Endodermal cell (in vitro differentiated cells): ENCODE data around the gene HS6ST3. TPM values are rescaled to one million over a fixed set of nuclear protein-coding genes. Genes with fewer than 3 reads are reported as not detected.

Experiments
- DNase-seq: peaks from one replicate; pipeline ENCODE4 v3.0.0-alpha.2; 2017
- H3K27ac ChIP-seq: 2 replicates; pipeline ENCODE4 v1.5.1; 2013; ENCODE audit warnings: mild to moderate bottlenecking, low read depth, low read length, moderate library complexity
- H3K27me3 ChIP-seq: 2 replicates; pipeline ENCODE4 v1.6.1; 2013; ENCODE audit warnings: mild to moderate bottlenecking, low read length, moderate library complexity; ENCODE audit not compliant: insufficient read depth, control insufficient read depth, poor library complexity, severe bottlenecking
- H3K36me3 ChIP-seq: 2 replicates; pipeline ENCODE4 v1.7.0; 2013; ENCODE audit warnings: mild to moderate bottlenecking, low read length, moderate library complexity; ENCODE audit not compliant: control insufficient read depth, insufficient read depth
- H3K4me1 ChIP-seq: one replicate; pipeline ENCODE4 v1.7.0; 2013; ENCODE audit warnings: low read length; ENCODE audit not compliant: control insufficient read depth, insufficient read depth
- H3K4me3 ChIP-seq: 2 replicates; pipeline ENCODE4 v1.5.1; 2013; ENCODE audit warnings: mild to moderate bottlenecking, low read length, moderate library complexity
- H3K9ac ChIP-seq: 2 replicates; pipeline ENCODE4 v1.6.1; 2013; ENCODE audit warnings: mild to moderate bottlenecking, low read length, moderate library complexity; ENCODE audit not compliant: poor library complexity, severe bottlenecking; ENCODE audit errors: extremely low read depth
- H3K9me3 ChIP-seq: 2 replicates; pipeline ENCODE4 v1.6.1; 2013; ENCODE audit warnings: mild to moderate bottlenecking, low read length, moderate library complexity; ENCODE audit not compliant: control insufficient read depth
- H3K27ac Mint-ChIP-seq: 2 replicates; pipeline ENCODE4 v1.8.0; 2020; ENCODE audit warnings: mixed read lengths
- H3K27me3 Mint-ChIP-seq: 2 replicates; pipeline ENCODE4 v1.8.0; 2021; ENCODE audit warnings: mild to moderate bottlenecking, mixed read lengths; ENCODE audit not compliant: insufficient read depth
- H3K36me3 Mint-ChIP-seq: 2 replicates; pipeline ENCODE4 v1.8.0; 2020; ENCODE audit warnings: low read depth, mixed read lengths
- H3K4me1 Mint-ChIP-seq: 2 replicates; pipeline ENCODE4 v1.8.0; 2020; ENCODE audit warnings: mixed read lengths
- H3K4me3 Mint-ChIP-seq: 2 replicates; pipeline ENCODE4 v1.8.0; 2020; ENCODE audit warnings: mild to moderate bottlenecking, moderate library complexity, mixed read lengths
- H3K9me3 Mint-ChIP-seq: 2 replicates; pipeline ENCODE4 v1.8.0; 2020; ENCODE audit warnings: mild to moderate bottlenecking, mixed read lengths
- WGBS, 2 experiments: methylation state at CpG; one replicate each; pipeline versions ENCODE4 v1.1.5 to v1.1.7; 2013; ENCODE audit warnings: missing lambda C conversion rate in 2 of 2, mixed read lengths in 1 of 2; ENCODE audit not compliant: insufficient coverage in 1 of 2, insufficient read length in 1 of 2; 5-methylcytosine and 5-hydroxymethylcytosine counted together
- total RNA-seq, 2 donors: library from RNA; stranded (reverse); fragmentation: NEBNext Ultra II Directional in 1 of 2; extraction: Animal tissue kit (Norgen Biotek cat#: 25700) in 1 of 2; gene quantifications; 2 replicates in 1 of 2; 3 replicates in 1 of 2; pipeline ENCODE4 v1.2.1, GENCODE V29; 2021
- TF ChIP-seq, protein P1 (sequence below): fragments of 200-600 bp; sonication (generic); conservative IDR thresholded peaks from 2 replicates; pipeline ENCODE4 v1.5.0; 2021; ENCODE audit warnings: antibody characterized with exemption, mild to moderate bottlenecking

HS6ST3 gene
- total RNA-seq, 2 donors from 2014 or later: 0.84 to 1.1 TPM

DNA sequence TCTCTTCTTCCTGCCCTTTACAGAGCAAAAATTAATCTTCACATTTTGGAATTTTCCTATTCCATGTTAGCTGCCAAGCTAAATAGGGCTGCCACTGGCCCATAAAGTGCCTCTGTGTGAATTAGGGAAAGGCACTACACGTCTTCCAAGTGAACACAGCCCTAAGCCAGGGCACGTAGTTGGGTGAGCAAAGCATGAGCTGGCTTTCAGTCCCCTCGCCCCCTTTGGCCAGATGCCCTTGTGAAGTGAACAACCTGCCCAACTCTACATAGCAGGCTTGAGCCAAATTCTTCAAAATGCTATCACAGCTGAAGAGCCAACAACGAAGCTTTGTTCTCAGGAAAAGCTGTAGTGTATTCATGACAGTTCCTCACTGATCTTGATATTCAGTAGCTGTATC, 691.2 kb downstream of the HS6ST3 start:
- no peak overlapping the region for H3K4me3 ChIP-seq
- Mint-ChIP-seq H3K27ac (no peak overlapping the region), H3K9me3 (peaks cover 23% of the 10 kb centered on the region), H3K4me3 (no peak overlapping the region), H3K4me1 (no peaks in the 10 kb centered on the region), H3K36me3 (no peaks in the 10 kb centered on the region), H3K27me3 (no peaks in the 10 kb centered on the region)
- H3K9me3 ChIP-seq: peaks cover 5% of the 10 kb centered on the region
- TF ChIP-seq, protein P1, sequence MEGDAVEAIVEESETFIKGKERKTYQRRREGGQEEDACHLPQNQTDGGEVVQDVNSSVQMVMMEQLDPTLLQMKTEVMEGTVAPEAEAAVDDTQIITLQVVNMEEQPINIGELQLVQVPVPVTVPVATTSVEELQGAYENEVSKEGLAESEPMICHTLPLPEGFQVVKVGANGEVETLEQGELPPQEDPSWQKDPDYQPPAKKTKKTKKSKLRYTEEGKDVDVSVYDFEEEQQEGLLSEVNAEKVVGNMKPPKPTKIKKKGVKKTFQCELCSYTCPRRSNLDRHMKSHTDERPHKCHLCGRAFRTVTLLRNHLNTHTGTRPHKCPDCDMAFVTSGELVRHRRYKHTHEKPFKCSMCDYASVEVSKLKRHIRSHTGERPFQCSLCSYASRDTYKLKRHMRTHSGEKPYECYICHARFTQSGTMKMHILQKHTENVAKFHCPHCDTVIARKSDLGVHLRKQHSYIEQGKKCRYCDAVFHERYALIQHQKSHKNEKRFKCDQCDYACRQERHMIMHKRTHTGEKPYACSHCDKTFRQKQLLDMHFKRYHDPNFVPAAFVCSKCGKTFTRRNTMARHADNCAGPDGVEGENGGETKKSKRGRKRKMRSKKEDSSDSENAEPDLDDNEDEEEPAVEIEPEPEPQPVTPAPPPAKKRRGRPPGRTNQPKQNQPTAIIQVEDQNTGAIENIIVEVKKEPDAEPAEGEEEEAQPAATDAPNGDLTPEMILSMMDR: no peak
- no peaks in the 10 kb centered on the region for H3K27me3 ChIP-seq
- H3K9ac ChIP-seq: no peak overlapping the region
- no peaks in the 10 kb centered on the region for H3K4me1 ChIP-seq
- H3K27ac ChIP-seq: no peak overlapping the region
- WGBS, 2 experiments: 79 to 90% methylated on average over 2 to 4 of the region's 4 CpGs
- no peaks in the 10 kb centered on the region for H3K36me3 ChIP-seq
- no peak for DNase-seq

DNA sequence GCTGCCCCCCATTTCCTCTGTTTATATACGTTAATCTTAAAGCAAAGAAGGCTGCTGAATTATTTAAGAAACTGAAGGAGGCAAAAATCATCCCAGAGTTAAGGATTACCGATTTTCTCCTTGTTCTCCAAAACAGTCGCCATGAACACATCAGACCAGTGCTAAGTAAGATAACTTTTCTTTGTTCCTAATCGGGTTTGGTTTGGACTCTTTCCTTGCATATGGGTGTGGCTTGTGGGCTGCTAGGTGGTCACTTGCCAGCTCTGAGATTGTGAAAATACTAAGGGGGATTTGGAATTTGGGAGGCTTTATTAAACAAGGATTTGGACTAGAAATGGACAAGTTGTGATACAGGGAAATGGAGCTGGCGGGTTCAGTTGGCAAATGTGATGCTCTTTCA, 692.3 kb downstream of the HS6ST3 start:
- Histone ChIP-seq H3K27ac (no peak overlapping the region), H3K4me3 (no peak overlapping the region), H3K9ac (no peak overlapping the region), H3K9me3 (peaks cover 5% of the 10 kb centered on the region), H3K36me3 (no peaks in the 10 kb centered on the region), H3K4me1 (no peaks in the 10 kb centered on the region), H3K27me3 (no peaks in the 10 kb centered on the region)
- peaks cover 19% of the 10 kb centered on the region for H3K9me3 Mint-ChIP-seq
- H3K27ac Mint-ChIP-seq: no peak overlapping the region
- WGBS, 2 experiments: 97 to 98% methylated on average over 5 of the region's 5 CpGs
- no peak overlapping the region for H3K4me3 Mint-ChIP-seq
- no peaks in the 10 kb centered on the region for H3K4me1 Mint-ChIP-seq
- H3K36me3 Mint-ChIP-seq: no peaks in the 10 kb centered on the region
- TF ChIP-seq, protein P1: no peak
- no peaks in the 10 kb centered on the region for H3K27me3 Mint-ChIP-seq
- DNase-seq: no peak

DNA sequence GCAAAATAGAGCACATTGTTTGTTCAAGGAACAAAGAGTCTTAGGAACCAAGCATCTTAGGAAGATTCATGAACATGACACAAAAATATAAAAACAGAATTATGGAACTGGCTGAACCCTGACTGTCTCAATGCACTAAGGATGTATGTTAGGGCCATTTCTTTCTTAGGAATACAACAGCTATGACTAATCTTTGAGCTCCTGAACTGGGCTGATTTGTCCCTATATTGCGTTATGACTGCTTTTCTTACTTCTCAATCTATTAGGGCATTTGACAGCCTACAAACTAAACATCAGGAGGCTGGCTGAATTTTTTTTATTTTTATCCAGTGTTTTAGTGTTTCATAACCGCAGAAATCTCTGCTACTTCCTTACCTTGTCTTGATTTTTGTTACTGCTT, 693.1 kb downstream of the HS6ST3 start:
- Mint-ChIP-seq H3K27ac (no peak overlapping the region), H3K4me1 (no peaks in the 10 kb centered on the region), H3K4me3 (no peak overlapping the region), H3K9me3 (peaks cover 10% of the 10 kb centered on the region), H3K36me3 (no peaks in the 10 kb centered on the region), H3K27me3 (no peaks in the 10 kb centered on the region)
- Histone ChIP-seq H3K9me3 (peaks cover 5% of the 10 kb centered on the region), H3K27me3 (no peaks in the 10 kb centered on the region), H3K4me1 (no peaks in the 10 kb centered on the region), H3K4me3 (no peak overlapping the region), H3K36me3 (no peaks in the 10 kb centered on the region), H3K27ac (no peak overlapping the region), H3K9ac (no peak overlapping the region)
- no peak for DNase-seq
- WGBS, 2 experiments: 98 to 100% methylated on average over 1 to 2 of the region's 2 CpGs
- TF ChIP-seq, protein P1: no peak
